ENCODE measurements around the gene SSBP3. TPM values are rescaled to one million over a fixed set of nuclear protein-coding genes. Genes with fewer than 3 reads are reported as not detected.

The SSBP3 gene
- total RNA-seq, 1 donor: 11.7 TPM

DNA sequence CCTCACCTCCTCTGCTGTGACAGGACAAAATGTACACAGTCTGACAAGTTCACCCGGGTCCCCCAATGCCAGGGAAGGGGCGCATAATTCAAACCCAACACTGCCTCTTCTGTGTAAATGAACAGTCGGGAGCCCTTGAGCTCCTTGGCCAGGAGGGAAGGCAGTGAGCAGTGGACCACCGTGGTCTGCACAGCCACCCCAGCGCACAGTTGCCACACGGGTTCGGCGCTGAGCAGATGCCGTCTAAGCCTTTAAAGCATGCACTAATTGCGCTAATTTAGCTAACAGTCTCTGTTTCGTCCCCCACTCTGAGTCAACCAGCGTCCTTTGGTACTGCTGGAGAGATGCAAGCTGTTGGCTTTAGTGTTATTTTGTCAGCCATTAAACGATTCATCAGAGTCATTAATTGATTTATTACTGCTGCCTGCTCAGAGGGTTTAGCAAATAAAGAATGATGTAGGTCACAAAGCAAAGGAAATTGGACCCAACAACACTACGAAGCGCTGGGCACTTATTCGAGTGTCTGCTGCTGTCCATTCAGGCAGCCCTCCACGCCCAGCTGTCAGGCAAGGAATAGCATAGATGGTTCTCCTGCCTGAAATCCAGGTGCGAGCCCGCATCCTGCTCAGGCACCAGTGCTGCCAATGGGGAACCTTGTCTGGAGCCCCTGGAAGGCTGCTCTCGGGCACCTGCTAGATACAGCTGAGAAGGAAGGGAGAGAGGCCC is 114.8 kb downstream of the SSBP3 start:
- DNase-seq (ENCODE audit: low read depth): no peak
- H3K4me3 ChIP-seq (ENCODE audit: low read depth, low read length): no peak overlapping the region
- TF ChIP-seq, protein P1, sequence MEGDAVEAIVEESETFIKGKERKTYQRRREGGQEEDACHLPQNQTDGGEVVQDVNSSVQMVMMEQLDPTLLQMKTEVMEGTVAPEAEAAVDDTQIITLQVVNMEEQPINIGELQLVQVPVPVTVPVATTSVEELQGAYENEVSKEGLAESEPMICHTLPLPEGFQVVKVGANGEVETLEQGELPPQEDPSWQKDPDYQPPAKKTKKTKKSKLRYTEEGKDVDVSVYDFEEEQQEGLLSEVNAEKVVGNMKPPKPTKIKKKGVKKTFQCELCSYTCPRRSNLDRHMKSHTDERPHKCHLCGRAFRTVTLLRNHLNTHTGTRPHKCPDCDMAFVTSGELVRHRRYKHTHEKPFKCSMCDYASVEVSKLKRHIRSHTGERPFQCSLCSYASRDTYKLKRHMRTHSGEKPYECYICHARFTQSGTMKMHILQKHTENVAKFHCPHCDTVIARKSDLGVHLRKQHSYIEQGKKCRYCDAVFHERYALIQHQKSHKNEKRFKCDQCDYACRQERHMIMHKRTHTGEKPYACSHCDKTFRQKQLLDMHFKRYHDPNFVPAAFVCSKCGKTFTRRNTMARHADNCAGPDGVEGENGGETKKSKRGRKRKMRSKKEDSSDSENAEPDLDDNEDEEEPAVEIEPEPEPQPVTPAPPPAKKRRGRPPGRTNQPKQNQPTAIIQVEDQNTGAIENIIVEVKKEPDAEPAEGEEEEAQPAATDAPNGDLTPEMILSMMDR (IDR thresholded peaks at IDR 0.05; ENCODE audit: insufficient read depth, low read length): no peak

DNA sequence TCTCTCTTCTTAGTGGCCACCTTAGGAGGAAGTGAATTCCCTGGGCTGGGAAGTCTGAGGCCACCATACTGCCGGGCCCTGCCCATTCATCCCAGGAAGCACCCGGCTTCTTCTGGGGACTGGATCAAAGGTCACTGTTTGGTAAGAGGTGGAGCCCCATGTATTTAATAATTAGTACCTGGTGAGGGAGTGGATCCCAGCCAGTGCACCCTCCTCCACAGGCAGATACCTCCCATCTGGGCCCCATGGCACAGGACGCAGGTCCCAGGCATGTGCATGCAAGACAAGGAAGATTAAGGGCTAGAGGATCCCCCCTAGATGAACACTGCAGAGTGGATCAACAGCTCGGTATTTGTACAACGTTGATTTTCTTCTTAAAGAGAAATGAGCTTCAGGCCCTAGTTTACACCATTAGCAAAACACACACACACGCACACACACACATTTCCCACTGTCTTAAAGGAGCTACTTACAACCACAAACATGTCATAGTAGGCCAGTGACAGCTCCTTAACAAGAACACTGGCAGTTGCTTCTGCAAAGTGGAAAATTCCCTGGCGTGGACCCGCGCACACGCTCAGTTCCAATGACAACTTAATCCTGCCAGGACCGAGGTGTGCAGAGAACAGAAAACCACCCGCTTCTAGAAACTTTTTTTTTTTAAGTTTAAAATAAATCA is 115.5 kb downstream of the SSBP3 start:
- DNase-seq (ENCODE audit: low read depth): peak; percentile 34
- H3K4me3 ChIP-seq (ENCODE audit: low read depth, low read length): no peak overlapping the region
- TF ChIP-seq, protein P1 (IDR thresholded peaks at IDR 0.05; ENCODE audit: insufficient read depth, low read length): no peak

DNA sequence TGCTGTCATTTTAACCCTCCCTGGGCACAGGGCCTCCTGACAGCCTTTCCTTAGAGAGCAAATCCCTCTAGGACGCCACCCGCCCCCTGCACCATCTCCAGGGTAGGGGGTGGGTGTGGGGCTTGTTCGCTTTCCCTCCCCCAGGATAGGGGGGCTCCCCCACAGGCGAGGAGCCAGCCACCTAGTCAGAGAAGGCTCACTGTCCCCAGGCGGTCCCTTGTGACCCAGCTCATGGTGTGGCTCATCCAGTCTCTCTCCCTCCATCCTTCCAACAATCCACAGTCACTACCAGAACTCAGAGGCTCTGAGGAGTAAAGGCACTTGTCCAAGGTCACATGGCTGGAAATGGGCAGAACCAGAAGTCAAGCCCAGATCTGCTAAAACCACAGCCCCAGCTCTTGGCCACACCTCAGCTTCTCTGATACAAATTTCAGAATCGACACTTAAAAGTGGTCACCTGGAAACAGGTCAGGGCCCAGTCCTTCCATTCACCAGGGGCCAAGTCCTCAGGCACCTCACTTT is 116.4 kb downstream of the SSBP3 start:
- no peak overlapping the region for H3K4me3 ChIP-seq (ENCODE audit: low read depth, low read length)
- TF ChIP-seq, protein P1 (IDR thresholded peaks at IDR 0.05; ENCODE audit: insufficient read depth, low read length): no peak
- DNase-seq (ENCODE audit: low read depth): peak; percentile 46

DNA sequence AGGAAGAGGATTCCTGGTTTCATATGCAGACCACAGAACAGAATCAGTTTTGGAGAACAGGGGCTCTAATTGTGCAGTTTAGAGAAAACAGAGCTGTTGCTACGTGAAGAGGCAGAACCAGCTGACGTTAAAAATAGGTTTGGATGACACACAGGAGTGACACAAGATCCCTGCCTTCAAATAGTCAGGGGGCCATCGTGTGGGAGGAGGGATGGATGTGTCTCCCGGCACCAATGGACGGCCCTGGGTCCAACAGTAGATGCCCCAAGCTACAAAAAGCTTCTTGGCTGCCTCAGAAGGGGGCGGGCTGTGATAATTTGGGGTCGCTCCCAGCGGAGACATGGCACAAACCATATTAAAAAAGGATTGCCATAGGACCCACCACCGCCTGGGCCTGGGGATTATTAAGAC is 118.4 kb downstream of the SSBP3 start:
- TF ChIP-seq, protein P1 (IDR thresholded peaks at IDR 0.05; ENCODE audit: insufficient read depth, low read length): no peak
- no peak overlapping the region for H3K4me3 ChIP-seq (ENCODE audit: low read depth, low read length)
- no peak for DNase-seq (ENCODE audit: low read depth)

DNA sequence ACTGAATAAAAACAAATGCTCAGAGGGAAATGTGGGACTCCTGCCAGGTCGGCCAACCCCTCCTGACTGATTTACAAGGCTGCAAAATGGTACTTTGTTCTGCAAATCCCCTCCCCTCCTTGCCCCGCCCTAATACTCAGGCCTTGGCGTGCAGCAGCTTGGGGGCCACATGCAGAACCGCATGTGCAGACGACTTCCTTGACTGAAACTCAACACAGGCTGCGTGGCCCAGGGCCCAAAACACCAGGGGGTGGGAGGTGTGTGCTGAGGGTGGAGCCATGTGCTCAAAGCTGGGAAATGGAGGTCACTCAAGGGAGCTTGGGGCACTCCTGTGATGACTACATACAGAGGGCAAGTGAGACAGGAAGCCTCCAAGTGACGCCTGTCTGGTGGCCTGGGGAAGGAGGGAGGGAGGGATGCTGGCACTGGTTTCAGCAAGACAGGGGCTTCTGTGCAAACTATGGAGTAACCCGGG is 119.0 kb downstream of the SSBP3 start:
- DNase-seq (ENCODE audit: low read depth): peak; percentile 51
- TF ChIP-seq, protein P1 (IDR thresholded peaks at IDR 0.05; ENCODE audit: insufficient read depth, low read length): no peak
- no peak overlapping the region for H3K4me3 ChIP-seq (ENCODE audit: low read depth, low read length)

DNA sequence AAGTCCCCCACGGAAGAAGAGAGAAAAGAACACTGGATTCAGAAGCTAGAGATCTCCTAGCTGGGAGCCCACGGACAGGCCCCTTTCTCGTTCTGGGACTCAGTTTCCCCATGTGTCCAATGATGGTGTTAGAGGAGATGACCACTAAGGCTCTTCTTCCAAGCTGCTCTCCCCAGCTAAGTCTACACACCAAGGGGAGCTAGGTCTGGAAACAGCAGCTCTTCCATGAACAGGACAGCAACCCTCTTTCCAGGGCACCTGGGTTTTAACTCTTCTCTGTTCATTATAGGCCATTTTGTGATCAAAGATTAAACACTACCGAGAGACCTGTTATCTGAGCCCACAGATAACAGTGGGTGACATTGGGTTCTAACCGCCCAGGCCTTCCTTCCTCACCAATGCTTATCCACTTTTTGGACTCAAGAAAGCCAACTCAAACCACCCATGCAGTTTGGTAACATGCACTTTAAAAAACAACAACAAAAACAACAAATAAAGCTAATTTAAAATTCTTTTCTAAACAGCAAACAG is 120.3 kb downstream of the SSBP3 start:
- TF ChIP-seq, protein P1 (IDR thresholded peaks at IDR 0.05; ENCODE audit: insufficient read depth, low read length): no peak
- no peak for DNase-seq (ENCODE audit: low read depth)
- no peak overlapping the region for H3K4me3 ChIP-seq (ENCODE audit: low read depth, low read length)
